Measurements from ENCODE around the gene ETV6. TPM values are rescaled to one million over a fixed set of nuclear protein-coding genes. Genes with fewer than 3 reads are reported as not detected.

The ETV6 gene
- total RNA-seq, 2 experiments from 2014 or later, result 28.5 to 30.2 TPM

DNA sequence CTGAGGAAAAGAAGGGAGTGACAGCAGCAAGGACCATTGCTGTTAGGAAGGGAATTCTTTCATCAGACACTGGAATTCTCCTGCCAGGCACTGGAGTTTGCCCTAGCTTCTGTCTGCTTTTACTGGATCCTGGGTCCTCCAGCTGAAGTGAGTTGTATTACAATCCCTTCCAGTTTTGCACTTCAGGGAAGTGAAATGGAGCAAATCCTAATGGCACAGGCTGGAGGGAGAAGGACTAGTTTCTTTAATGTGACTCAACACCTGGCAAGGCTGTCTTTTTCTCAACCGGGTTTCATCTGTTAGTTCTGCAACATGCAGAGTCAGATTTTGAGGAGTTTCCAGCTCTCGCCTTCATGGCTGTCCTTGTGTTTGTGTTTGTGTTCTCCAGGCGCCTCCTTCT is 45.8 kb downstream of the ETV6 start:
- CTCF ChIA-PET, result interaction anchor here (0.5 kb wide), 1 partner anchor 23 kb away, joined by 3 read pairs; no protein-coding TSS in a partner anchor
- TF ChIP-seq, protein P1, sequence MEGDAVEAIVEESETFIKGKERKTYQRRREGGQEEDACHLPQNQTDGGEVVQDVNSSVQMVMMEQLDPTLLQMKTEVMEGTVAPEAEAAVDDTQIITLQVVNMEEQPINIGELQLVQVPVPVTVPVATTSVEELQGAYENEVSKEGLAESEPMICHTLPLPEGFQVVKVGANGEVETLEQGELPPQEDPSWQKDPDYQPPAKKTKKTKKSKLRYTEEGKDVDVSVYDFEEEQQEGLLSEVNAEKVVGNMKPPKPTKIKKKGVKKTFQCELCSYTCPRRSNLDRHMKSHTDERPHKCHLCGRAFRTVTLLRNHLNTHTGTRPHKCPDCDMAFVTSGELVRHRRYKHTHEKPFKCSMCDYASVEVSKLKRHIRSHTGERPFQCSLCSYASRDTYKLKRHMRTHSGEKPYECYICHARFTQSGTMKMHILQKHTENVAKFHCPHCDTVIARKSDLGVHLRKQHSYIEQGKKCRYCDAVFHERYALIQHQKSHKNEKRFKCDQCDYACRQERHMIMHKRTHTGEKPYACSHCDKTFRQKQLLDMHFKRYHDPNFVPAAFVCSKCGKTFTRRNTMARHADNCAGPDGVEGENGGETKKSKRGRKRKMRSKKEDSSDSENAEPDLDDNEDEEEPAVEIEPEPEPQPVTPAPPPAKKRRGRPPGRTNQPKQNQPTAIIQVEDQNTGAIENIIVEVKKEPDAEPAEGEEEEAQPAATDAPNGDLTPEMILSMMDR (IDR thresholded peaks at IDR 0.05), result no peak
- Mint-ChIP-seq H3K9me3 (no peaks in the 10 kb centered on the region), H3K4me1 (ENCODE audit: low read depth) (peaks cover 26% of the 10 kb centered on the region), H3K4me3 (no peak overlapping the region), H3K27me3 (no peaks in the 10 kb centered on the region), H3K27ac (no peak overlapping the region), H3K36me3 (ENCODE audit: low read depth) (peaks cover 4% of the 10 kb centered on the region)
- Histone ChIP-seq H3K27me3 (ENCODE audit: control insufficient read depth in 1 of 2, insufficient read depth in 2 of 2, low read length in 2 of 2) (no peaks in the 10 kb centered on the region), H3K9me3 (ENCODE audit: control insufficient read depth in 1 of 2, insufficient read depth in 1 of 2, low read length in 2 of 2) (no peaks in the 10 kb centered on the region), H3K27ac (ENCODE audit: low read depth in 1 of 2, low read length in 2 of 2) (no peak overlapping the region), H3K36me3 (ENCODE audit: insufficient read depth, low read length) (peaks cover 2% of the 10 kb centered on the region), H3K4me3 (ENCODE audit: low read length) (no peak overlapping the region), H3K4me1 (ENCODE audit: insufficient read depth, low read length) (peaks cover 2% of the 10 kb centered on the region)
- DNase-seq (no peak), ATAC-seq (ENCODE audit: poor library complexity) (no peak)
- POLR2A ChIA-PET, result no interaction called here
- intact Hi-C loops (cut with DNase I, micrococcal nuclease), result no loop called here

DNA sequence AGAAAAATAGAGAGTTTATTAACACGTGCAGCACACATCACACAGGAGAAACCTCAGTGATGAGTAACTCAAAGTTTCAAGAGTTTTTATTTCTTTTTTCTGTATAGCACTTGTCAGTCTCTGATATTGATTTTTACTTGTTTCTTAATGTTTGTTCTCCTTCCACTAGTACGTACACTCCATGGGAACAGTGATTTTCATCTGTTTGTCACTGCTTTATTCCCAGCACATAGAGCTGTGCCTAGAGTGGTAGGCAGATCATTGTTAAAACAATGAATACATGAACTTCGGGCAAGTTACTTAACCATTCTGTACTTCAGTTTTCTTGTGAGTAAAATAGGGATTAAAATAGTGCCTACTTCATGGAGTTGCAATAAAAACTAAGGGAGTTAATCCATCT is 46.6 kb downstream of the ETV6 start:
- ATAC-seq (ENCODE audit: poor library complexity), result no peak
- Histone ChIP-seq H3K4me3 (ENCODE audit: low read length) (no peak overlapping the region), H3K36me3 (ENCODE audit: insufficient read depth, low read length) (peaks cover 2% of the 10 kb centered on the region), H3K27me3 (ENCODE audit: control insufficient read depth in 1 of 2, insufficient read depth in 2 of 2, low read length in 2 of 2) (no peaks in the 10 kb centered on the region), H3K27ac (ENCODE audit: low read depth in 1 of 2, low read length in 2 of 2) (no peak overlapping the region), H3K9me3 (ENCODE audit: control insufficient read depth in 1 of 2, insufficient read depth in 1 of 2, low read length in 2 of 2) (no peaks in the 10 kb centered on the region), H3K4me1 (ENCODE audit: insufficient read depth, low read length) (no peaks in the 10 kb centered on the region)
- no peak for DNase-seq
- H3K27ac Mint-ChIP-seq, result no peak overlapping the region
- H3K9me3 Mint-ChIP-seq, result no peaks in the 10 kb centered on the region
- ChIA-PET POLR2A (no interaction called here), CTCF (no interaction called here)
- intact Hi-C loops (cut with DNase I, micrococcal nuclease), result no loop called here
- no peak overlapping the region for H3K4me3 Mint-ChIP-seq
- H3K27me3 Mint-ChIP-seq, result no peaks in the 10 kb centered on the region
- H3K4me1 Mint-ChIP-seq (ENCODE audit: low read depth), result peaks cover 26% of the 10 kb centered on the region
- H3K36me3 Mint-ChIP-seq (ENCODE audit: low read depth), result peaks cover 4% of the 10 kb centered on the region
- TF ChIP-seq, protein P1 (IDR thresholded peaks at IDR 0.05), result no peak

DNA sequence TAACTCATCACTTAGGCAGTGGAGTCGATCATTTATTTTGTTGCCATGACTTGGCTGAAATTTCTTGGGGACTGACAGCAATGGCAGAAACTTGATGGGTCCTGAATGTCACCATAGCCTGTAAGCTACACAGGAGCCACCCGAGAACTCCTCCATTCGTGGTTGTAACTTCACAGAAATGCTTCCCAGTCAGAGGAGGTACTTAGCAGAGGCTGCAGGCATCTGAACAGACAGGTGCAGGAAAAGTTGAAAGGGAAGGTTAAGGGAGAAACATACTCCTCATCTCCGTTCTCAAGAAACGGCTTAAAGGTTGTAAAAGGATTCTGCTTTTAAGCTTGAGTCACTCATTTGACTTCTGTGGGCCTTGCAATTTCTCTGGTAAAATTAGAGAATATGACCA is 47.7 kb downstream of the ETV6 start:
- Mint-ChIP-seq H3K27me3 (no peaks in the 10 kb centered on the region), H3K27ac (no peak overlapping the region), H3K4me1 (ENCODE audit: low read depth) (peaks cover 24% of the 10 kb centered on the region), H3K9me3 (no peaks in the 10 kb centered on the region), H3K4me3 (no peak overlapping the region), H3K36me3 (ENCODE audit: low read depth) (peaks cover 4% of the 10 kb centered on the region)
- peaks cover 3% of the 10 kb centered on the region for H3K4me1 ChIP-seq (ENCODE audit: insufficient read depth, low read length)
- DNase-seq (no peak), ATAC-seq (ENCODE audit: poor library complexity) (no peak)
- no peaks in the 10 kb centered on the region for H3K27me3 ChIP-seq (ENCODE audit: control insufficient read depth in 1 of 2, insufficient read depth in 2 of 2, low read length in 2 of 2)
- H3K9me3 ChIP-seq (ENCODE audit: control insufficient read depth in 1 of 2, insufficient read depth in 1 of 2, low read length in 2 of 2), result no peaks in the 10 kb centered on the region
- H3K27ac ChIP-seq (ENCODE audit: low read depth in 1 of 2, low read length in 2 of 2), result no peak overlapping the region
- no peak overlapping the region for H3K4me3 ChIP-seq (ENCODE audit: low read length)
- intact Hi-C loops (cut with DNase I, micrococcal nuclease), result no loop called here
- ChIA-PET CTCF (no interaction called here), POLR2A (no interaction called here)
- TF ChIP-seq, protein P1 (IDR thresholded peaks at IDR 0.05), result no peak
- H3K36me3 ChIP-seq (ENCODE audit: insufficient read depth, low read length), result peaks cover 2% of the 10 kb centered on the region
